Activated T-cell treated with anti-CD3 and anti-CD28 coated beads for 48 hours (primary cell): ENCODE measurements around the gene HECW1.
"Not testable (repeated sequence)": the region's sequence is repeated elsewhere in the genome, so short reads cannot be mapped to it uniquely, and the experiment has no call there.

Source experiments
- DNase-seq: peaks from one replicate; pipeline ENCODE4 v3.0.0-alpha.2; 2020; ENCODE audit warnings: low read depth

HECW1 gene

GRCh38 chr7:43540471-43540870 lies 428.0 kb downstream of the HECW1 start:
- no peak for DNase-seq

GRCh38 chr7:43542716-43543115 lies 430.3 kb downstream of the HECW1 start:
- no peak for DNase-seq

- no peak for DNase-seq
Observed at GRCh38 chr7:43546231-43546630, 433.8 kb downstream of the HECW1 start.

- no peak for DNase-seq
Observed at GRCh38 chr7:43550427-43550826, 438.0 kb downstream of the HECW1 start.

GRCh38 chr7:43552122-43552521 lies 439.7 kb downstream of the HECW1 start:
- DNase-seq = no peak

DNA sequence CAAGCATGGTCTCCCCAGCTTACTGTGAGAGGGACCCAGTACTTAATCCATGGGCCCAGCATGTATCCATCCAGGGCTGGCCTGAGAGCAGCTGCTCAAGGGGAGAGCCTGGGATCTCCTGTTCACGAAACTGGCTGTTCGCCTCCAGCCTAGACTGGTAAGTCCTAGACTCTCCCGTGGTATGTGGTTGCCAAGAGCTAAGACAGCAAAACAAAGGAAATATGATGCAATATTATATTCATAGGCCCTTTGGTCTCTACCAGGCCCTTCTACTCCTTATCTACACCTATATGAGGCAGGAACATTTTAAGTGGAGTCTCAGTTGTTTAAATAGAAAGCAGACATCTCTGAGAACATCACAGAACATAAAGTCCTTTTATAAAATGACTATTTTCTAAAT lies 441.6 kb downstream of the HECW1 start:
- DNase-seq = no peak

DNA sequence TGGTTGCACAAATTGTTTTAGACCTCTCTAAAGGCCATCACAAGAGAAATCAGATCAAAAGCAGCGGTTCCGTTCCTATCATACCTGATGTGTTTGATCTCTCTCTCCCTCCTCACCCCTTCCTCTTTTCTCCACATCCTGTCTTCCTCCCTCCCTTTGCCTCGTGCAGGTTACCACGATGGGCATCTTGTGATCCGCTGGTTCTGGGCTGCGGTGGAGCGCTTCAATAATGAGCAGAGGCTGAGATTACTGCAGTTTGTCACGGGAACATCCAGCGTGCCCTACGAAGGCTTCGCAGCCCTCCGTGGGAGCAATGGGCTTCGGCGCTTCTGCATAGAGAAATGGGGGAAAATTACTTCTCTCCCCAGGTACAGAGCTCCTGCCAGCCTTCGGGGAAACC lies 442.0 kb downstream of the HECW1 start:
- DNase-seq = no peak

- no peak for DNase-seq
Observed at GRCh38 chr7:43557831-43558495, 445.5 kb downstream of the HECW1 start.

DNA sequence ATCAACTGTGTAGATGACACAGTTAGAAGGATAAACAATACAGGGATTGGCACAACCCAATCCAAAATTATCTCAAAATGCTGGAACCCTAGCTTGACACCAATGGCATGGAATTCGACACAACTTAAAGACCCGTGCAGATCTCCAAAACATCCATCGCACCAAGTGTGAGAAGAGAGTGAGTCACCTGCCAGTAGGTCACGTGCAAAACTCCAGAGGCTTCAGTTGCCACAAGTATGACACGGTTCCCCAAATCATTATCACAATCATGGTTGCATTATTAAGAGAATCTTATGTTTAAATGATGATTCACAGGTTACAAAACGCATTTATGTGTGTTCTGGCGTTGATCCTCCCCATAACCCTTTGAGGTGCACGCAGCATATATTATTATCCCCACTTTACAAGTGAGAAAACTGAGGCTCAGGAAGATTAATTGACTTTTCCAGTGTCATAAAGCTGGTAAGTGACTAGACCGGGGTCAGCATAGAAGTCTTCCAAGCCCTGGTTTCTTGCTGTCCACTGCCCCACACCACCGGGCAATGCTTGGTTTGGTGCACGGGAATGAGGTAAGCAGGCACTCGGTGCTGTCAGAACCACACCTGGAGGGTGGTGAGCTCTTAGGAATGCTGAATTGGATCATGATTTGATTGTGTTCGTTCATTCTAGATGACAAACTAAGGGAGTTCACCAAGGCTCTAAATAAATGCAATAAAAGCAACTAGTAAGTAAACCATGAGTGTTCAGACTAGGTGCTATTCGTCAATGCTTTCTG lies 446.9 kb downstream of the HECW1 start:
- DNase-seq = no peak

- DNase-seq = no peak
Observed at GRCh38 chr7:43559946-43560335, 447.5 kb downstream of the HECW1 start.

- no peak for DNase-seq
Observed at GRCh38 chr7:43560742-43561330, 448.4 kb downstream of the HECW1 start.

- no peak for DNase-seq
Observed at GRCh38 chr7:43562383-43562782, 449.9 kb downstream of the HECW1 start.

- DNase-seq = no peak
Observed at GRCh38 chr7:43565786-43566185, 453.3 kb downstream of the HECW1 start.

DNA sequence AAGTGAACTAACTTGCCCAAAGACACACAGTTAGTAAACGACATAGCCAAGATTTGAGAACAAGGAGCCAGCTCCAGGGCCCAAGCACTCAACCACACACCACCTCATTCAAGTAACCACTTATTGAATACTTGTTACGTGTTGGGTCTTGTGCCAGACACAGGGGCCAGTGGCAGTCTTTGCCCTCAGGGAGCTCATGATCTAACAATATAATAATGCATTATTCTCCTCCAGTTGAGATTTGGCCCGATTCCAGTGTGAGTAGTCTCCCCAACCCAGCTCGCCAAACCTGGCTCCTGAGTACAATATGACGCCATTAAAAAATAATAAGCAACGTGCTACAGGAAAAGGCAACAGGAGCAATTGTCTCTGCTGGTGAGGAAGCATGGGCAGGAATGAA lies 456.1 kb downstream of the HECW1 start:
- DNase-seq = no peak

- DNase-seq = no peak
Observed at GRCh38 chr7:43569424-43569823, 457.0 kb downstream of the HECW1 start.

- DNase-seq = no peak
Observed at GRCh38 chr7:43570688-43571365, 458.4 kb downstream of the HECW1 start.

GRCh38 chr7:43572516-43573049 lies 460.1 kb downstream of the HECW1 start:
- no peak for DNase-seq

DNA sequence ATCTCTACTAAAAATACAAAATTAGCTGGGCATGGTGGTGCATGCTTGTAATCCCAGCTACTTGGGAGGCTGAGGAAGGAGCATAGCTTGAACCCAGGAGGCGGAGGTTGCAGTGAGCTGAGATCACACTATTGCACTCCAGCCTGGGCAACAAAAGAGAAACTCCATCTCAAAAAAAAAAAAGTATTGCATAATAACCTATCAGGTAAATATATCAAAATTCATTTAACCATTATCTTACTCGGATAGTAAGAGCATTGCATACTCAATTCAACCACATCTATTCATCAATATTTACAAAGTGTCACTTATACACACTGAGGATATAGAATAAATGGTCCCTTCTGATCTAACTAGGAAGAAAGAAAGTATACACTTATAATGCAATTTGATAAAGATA lies 461.4 kb downstream of the HECW1 start:
- DNase-seq = not testable (repeated sequence)

DNA sequence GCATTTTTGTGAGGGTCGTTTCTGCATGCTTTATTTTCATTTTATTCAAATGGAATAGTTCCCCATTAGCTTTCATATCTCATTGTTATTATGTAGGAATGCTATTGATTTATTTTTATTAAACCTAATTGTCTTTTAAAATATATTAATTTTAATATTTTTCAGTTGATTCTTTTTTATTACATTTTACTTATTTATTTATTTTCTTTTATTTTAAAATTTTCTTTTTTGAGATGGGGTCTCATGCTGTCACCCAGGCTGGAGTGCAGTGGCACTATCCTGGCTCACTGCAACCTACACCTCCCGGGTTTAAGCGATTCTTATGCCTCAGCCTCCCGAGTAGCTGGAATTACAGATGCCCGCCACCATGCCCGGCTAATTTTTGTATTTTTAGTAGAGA lies 463.1 kb downstream of the HECW1 start:
- DNase-seq = no peak

DNA sequence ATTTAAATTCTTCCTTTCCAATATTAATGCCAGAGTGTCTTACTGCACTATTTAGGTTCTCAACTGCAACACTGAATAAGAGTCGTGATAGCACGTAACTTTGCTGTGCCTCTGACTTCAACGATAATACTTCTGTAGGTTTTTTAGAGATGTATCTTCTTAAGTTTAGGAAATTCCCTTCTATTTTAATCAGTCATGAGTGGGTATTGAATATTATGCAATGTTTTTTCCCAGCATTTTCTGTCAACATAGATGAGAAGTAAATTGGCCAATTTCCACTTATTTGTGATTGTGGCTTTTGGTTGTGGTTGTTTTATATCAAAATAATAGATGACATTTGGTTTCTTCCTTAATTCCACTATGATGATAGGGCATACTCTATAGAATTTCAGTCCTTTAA lies 463.8 kb downstream of the HECW1 start:
- no peak for DNase-seq

- no peak for DNase-seq
Observed at GRCh38 chr7:43577485-43577951, 465.1 kb downstream of the HECW1 start.
